Measurements from ENCODE around the gene FAF1.

The FAF1 gene

DNA sequence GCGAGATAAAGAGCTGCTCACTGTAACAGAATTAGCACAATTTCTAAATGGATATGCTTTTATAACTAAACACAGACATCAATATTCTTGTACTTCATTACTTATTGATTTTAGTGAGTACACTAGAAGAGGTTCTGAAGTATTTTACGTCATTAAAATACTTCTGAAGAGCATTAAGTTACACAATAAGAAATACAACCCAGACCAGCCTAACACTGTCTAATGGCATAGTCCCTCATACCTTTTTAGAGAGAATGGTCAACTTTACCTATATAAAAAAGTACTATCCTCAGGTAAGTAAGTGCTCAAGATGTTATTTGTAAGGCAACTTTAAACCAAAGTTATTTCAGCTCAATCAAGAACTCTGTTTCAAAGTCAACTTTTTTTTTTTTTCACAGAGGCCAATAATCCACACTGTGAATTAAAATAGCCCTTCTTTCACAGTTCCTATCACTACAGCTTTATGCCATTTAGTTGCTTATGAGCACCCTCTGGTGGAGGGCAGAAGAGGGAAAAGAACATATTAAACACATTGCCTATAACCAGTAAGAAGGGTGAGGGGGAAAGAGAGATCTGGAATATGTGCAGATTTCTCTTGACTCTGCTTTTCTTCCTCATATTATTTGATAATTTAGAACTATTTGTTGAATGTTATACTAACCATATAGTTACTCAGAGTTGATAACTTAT, 354.7 kb downstream of the FAF1 start:
- no peak overlapping the region for H3K9ac ChIP-seq (ENCODE audit: low read depth, low read length)
- no peak overlapping the region for H3K4me2 ChIP-seq (ENCODE audit: low read length)
- H3K36me3 ChIP-seq (ENCODE audit: insufficient read depth, low read length), result no peaks in the 10 kb centered on the region
- H3K4me3 ChIP-seq (ENCODE audit: low read length), result no peak overlapping the region
- peaks cover 17% of the 10 kb centered on the region for H3K4me1 ChIP-seq (ENCODE audit: control insufficient read depth, insufficient read depth, low read length)
- no peaks in the 10 kb centered on the region for H3K27me3 ChIP-seq (ENCODE audit: control insufficient read depth, insufficient read depth, low read length)
- no peaks in the 10 kb centered on the region for H3K9me3 ChIP-seq (replicated peaks; ENCODE audit: low read length)

- Histone ChIP-seq H3K4me2 (ENCODE audit: low read length) (no peak overlapping the region), H3K9ac (ENCODE audit: low read depth, low read length) (no peak overlapping the region), H3K27me3 (ENCODE audit: control insufficient read depth, insufficient read depth, low read length) (no peaks in the 10 kb centered on the region), H3K36me3 (ENCODE audit: insufficient read depth, low read length) (no peaks in the 10 kb centered on the region), H3K4me3 (ENCODE audit: low read length) (no peak overlapping the region), H3K9me3 (replicated peaks; ENCODE audit: low read length) (no peaks in the 10 kb centered on the region), H3K4me1 (ENCODE audit: control insufficient read depth, insufficient read depth, low read length) (peaks cover 17% of the 10 kb centered on the region)
These were observed 355.5 kb downstream of the FAF1 start for GRCh38 chr1:50604580-50604979.

GRCh38 chr1:50603274-50604271, 356.5 kb downstream of the FAF1 start:
- H3K4me3 ChIP-seq (ENCODE audit: low read length), result peak overlapping the region; percentile 33
- H3K36me3 ChIP-seq (ENCODE audit: insufficient read depth, low read length), result no peaks in the 10 kb centered on the region
- H3K27me3 ChIP-seq (ENCODE audit: control insufficient read depth, insufficient read depth, low read length), result no peaks in the 10 kb centered on the region
- H3K4me2 ChIP-seq (ENCODE audit: low read length), result peak overlapping the region; percentile 76
- H3K9me3 ChIP-seq (replicated peaks; ENCODE audit: low read length), result no peaks in the 10 kb centered on the region
- H3K9ac ChIP-seq (ENCODE audit: low read depth, low read length), result no peak overlapping the region
- H3K4me1 ChIP-seq (ENCODE audit: control insufficient read depth, insufficient read depth, low read length), result peaks cover 17% of the 10 kb centered on the region

- peaks cover 17% of the 10 kb centered on the region for H3K4me1 ChIP-seq (ENCODE audit: control insufficient read depth, insufficient read depth, low read length)
- H3K27me3 ChIP-seq (ENCODE audit: control insufficient read depth, insufficient read depth, low read length), result no peaks in the 10 kb centered on the region
- no peak overlapping the region for H3K4me3 ChIP-seq (ENCODE audit: low read length)
- H3K9me3 ChIP-seq (replicated peaks; ENCODE audit: low read length), result no peaks in the 10 kb centered on the region
- no peak overlapping the region for H3K4me2 ChIP-seq (ENCODE audit: low read length)
- H3K36me3 ChIP-seq (ENCODE audit: insufficient read depth, low read length), result no peaks in the 10 kb centered on the region
- no peak overlapping the region for H3K9ac ChIP-seq (ENCODE audit: low read depth, low read length)
These were observed 360.5 kb downstream of the FAF1 start for GRCh38 chr1:50599546-50599945.

- Histone ChIP-seq H3K4me2 (ENCODE audit: low read length) (no peak overlapping the region), H3K9ac (ENCODE audit: low read depth, low read length) (no peak overlapping the region), H3K36me3 (ENCODE audit: insufficient read depth, low read length) (no peaks in the 10 kb centered on the region), H3K9me3 (replicated peaks; ENCODE audit: low read length) (no peaks in the 10 kb centered on the region), H3K4me1 (ENCODE audit: control insufficient read depth, insufficient read depth, low read length) (no peaks in the 10 kb centered on the region), H3K27me3 (ENCODE audit: control insufficient read depth, insufficient read depth, low read length) (no peaks in the 10 kb centered on the region), H3K4me3 (ENCODE audit: low read length) (no peak overlapping the region)
These were observed 364.2 kb downstream of the FAF1 start for GRCh38 chr1:50595874-50596273.

DNA sequence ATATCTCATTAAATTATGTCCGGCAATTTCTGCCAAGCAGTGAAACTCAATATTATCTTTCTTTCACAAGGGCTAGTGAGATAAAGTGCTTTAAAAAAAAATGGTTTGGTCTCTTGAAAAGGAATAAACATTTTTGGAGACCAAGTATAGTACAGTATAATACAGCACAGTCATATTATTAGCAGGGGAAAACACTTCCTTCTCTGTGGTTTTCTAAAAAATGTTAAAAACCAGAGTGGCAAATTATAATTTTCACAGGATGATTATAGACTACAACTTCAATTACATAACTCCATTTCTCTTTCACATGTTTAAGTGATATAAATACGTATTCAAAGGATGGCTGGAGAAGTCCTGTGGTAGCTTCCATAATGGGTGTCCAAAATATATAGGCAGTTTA, 366.6 kb downstream of the FAF1 start:
- Histone ChIP-seq H3K36me3 (ENCODE audit: insufficient read depth, low read length) (peaks cover 1% of the 10 kb centered on the region), H3K9me3 (replicated peaks; ENCODE audit: low read length) (no peaks in the 10 kb centered on the region), H3K27me3 (ENCODE audit: control insufficient read depth, insufficient read depth, low read length) (no peaks in the 10 kb centered on the region), H3K9ac (ENCODE audit: low read depth, low read length) (no peak overlapping the region), H3K4me2 (ENCODE audit: low read length) (no peak overlapping the region), H3K4me3 (ENCODE audit: low read length) (no peak overlapping the region), H3K4me1 (ENCODE audit: control insufficient read depth, insufficient read depth, low read length) (no peaks in the 10 kb centered on the region)

- no peak overlapping the region for H3K4me3 ChIP-seq (ENCODE audit: low read length)
- H3K4me1 ChIP-seq (ENCODE audit: control insufficient read depth, insufficient read depth, low read length), result no peaks in the 10 kb centered on the region
- no peak overlapping the region for H3K4me2 ChIP-seq (ENCODE audit: low read length)
- no peak overlapping the region for H3K9ac ChIP-seq (ENCODE audit: low read depth, low read length)
- no peaks in the 10 kb centered on the region for H3K27me3 ChIP-seq (ENCODE audit: control insufficient read depth, insufficient read depth, low read length)
- peaks cover 5% of the 10 kb centered on the region for H3K36me3 ChIP-seq (ENCODE audit: insufficient read depth, low read length)
- no peaks in the 10 kb centered on the region for H3K9me3 ChIP-seq (replicated peaks; ENCODE audit: low read length)
These were observed 368.5 kb downstream of the FAF1 start for GRCh38 chr1:50591598-50591997.

GRCh38 chr1:50582346-50582745, 377.7 kb downstream of the FAF1 start:
- Histone ChIP-seq H3K4me3 (ENCODE audit: low read length) (no peak overlapping the region), H3K27me3 (ENCODE audit: control insufficient read depth, insufficient read depth, low read length) (no peaks in the 10 kb centered on the region), H3K4me2 (ENCODE audit: low read length) (no peak overlapping the region), H3K4me1 (ENCODE audit: control insufficient read depth, insufficient read depth, low read length) (no peaks in the 10 kb centered on the region), H3K36me3 (ENCODE audit: insufficient read depth, low read length) (peaks cover 11% of the 10 kb centered on the region), H3K9ac (ENCODE audit: low read depth, low read length) (no peak overlapping the region), H3K9me3 (replicated peaks; ENCODE audit: low read length) (no peaks in the 10 kb centered on the region)

DNA sequence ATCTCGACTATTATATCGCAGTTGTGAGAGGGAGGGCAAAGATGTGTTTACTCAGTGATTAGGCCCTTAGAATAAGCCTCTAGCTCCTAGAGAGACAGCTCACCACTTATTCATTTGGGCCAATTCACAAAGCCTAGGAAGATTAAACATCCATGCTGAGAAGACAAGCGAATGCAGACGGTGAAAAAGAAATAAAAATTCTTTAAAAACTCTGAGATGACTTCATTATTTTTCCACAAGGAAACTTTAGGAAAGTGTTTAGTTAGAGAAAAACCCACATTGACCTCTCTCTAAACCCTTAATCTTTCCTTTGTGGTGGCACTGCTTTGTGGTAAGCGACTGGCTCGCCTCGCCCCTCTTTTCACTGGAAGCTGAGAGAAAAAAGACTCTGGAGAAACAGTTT, 390.0 kb downstream of the FAF1 start:
- Histone ChIP-seq H3K36me3 (ENCODE audit: insufficient read depth, low read length) (peaks cover 2% of the 10 kb centered on the region), H3K9ac (ENCODE audit: low read depth, low read length) (no peak overlapping the region), H3K4me1 (ENCODE audit: control insufficient read depth, insufficient read depth, low read length) (no peaks in the 10 kb centered on the region), H3K4me3 (ENCODE audit: low read length) (no peak overlapping the region), H3K27me3 (ENCODE audit: control insufficient read depth, insufficient read depth, low read length) (no peaks in the 10 kb centered on the region), H3K9me3 (replicated peaks; ENCODE audit: low read length) (no peaks in the 10 kb centered on the region), H3K4me2 (ENCODE audit: low read length) (no peak overlapping the region)

GRCh38 chr1:50568782-50569181, 391.3 kb downstream of the FAF1 start:
- no peaks in the 10 kb centered on the region for H3K9me3 ChIP-seq (replicated peaks; ENCODE audit: low read length)
- H3K4me3 ChIP-seq (ENCODE audit: low read length), result no peak overlapping the region
- no peaks in the 10 kb centered on the region for H3K27me3 ChIP-seq (ENCODE audit: control insufficient read depth, insufficient read depth, low read length)
- H3K9ac ChIP-seq (ENCODE audit: low read depth, low read length), result no peak overlapping the region
- no peaks in the 10 kb centered on the region for H3K4me1 ChIP-seq (ENCODE audit: control insufficient read depth, insufficient read depth, low read length)
- H3K4me2 ChIP-seq (ENCODE audit: low read length), result no peak overlapping the region
- peaks cover 2% of the 10 kb centered on the region for H3K36me3 ChIP-seq (ENCODE audit: insufficient read depth, low read length)

DNA sequence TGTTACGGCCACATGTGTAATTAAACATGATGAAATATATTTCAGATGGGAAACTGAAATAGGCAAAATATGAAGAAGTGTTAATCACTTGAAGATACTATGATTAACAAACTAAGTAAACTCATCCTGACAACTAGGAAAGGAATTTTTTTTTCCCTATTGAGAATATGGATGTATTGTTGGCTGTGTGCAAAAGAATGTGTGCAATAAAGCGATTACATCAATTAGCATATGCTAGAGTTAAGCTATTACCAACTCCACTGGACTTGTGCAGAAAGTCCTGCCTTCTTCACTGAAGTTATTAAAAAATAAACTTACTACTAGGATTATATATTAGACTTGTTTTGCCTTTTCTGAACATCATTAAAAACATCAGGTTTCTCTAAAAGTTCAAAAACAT, 393.7 kb downstream of the FAF1 start:
- Histone ChIP-seq H3K4me2 (ENCODE audit: low read length) (no peak overlapping the region), H3K9me3 (replicated peaks; ENCODE audit: low read length) (no peaks in the 10 kb centered on the region), H3K36me3 (ENCODE audit: insufficient read depth, low read length) (peaks cover 2% of the 10 kb centered on the region), H3K9ac (ENCODE audit: low read depth, low read length) (no peak overlapping the region), H3K4me1 (ENCODE audit: control insufficient read depth, insufficient read depth, low read length) (no peaks in the 10 kb centered on the region), H3K27me3 (ENCODE audit: control insufficient read depth, insufficient read depth, low read length) (no peaks in the 10 kb centered on the region), H3K4me3 (ENCODE audit: low read length) (no peak overlapping the region)
